GM10266 (cell line): ENCODE data around the gene ULK4.
"Not testable (repeated sequence)": the region's sequence is repeated elsewhere in the genome, so short reads cannot be mapped to it uniquely, and the experiment has no call there.

Experiments used
- DNase-seq: peaks from one replicate; pipeline ENCODE4 v3.0.0; 2012; ENCODE audit errors: extremely low spot score
- CTCF ChIP-seq: IDR thresholded peaks from 2 replicates; pipeline ENCODE4 v1.5.1; 2012; ENCODE audit warnings: mild to moderate bottlenecking, low read depth; ENCODE audit not compliant: control insufficient read depth, insufficient read depth; ENCODE audit errors: missing control alignments

The ULK4 gene

GRCh38 chr3:41411065-41411464 lies 550.8 kb downstream of the ULK4 start:
- no peak for DNase-seq
- no peak for TF ChIP-seq CTCF

GRCh38 chr3:41405466-41405865 lies 556.4 kb downstream of the ULK4 start:
- TF ChIP-seq CTCF: no peak
- no peak for DNase-seq

GRCh38 chr3:41404582-41404981 lies 557.3 kb downstream of the ULK4 start:
- DNase-seq: no peak
- no peak for TF ChIP-seq CTCF

GRCh38 chr3:41394896-41395295 lies 567.0 kb downstream of the ULK4 start:
- no peak for DNase-seq
- TF ChIP-seq CTCF: no peak

GRCh38 chr3:41370765-41371535 lies 591.0 kb downstream of the ULK4 start:
- DNase-seq: not testable (repeated sequence)

- TF ChIP-seq CTCF: no peak
- no peak for DNase-seq
Measured at GRCh38 chr3:41370307-41370706, 591.6 kb downstream of the ULK4 start.

GRCh38 chr3:41369838-41370237 lies 592.1 kb downstream of the ULK4 start:
- no peak for DNase-seq
- TF ChIP-seq CTCF: no peak

- no peak for DNase-seq
- TF ChIP-seq CTCF: no peak
Measured at GRCh38 chr3:41365973-41366372, 595.9 kb downstream of the ULK4 start.
